Left ventricle myocardium inferior (tissue), 1 donor: ENCODE results near the gene AP2S1. TPM values are rescaled to one million over a fixed set of nuclear protein-coding genes. Genes with fewer than 3 reads are reported as not detected.
"Not testable (repeated sequence)": the region's sequence is repeated elsewhere in the genome, so short reads cannot be mapped to it uniquely, and the experiment has no call there.

Experiments used
- DNase-seq: peaks from one replicate; pipeline ENCODE4 v3.0.0-alpha.2; 2020
- H3K27ac ChIP-seq: fragments of 200-600 bp; replicated peaks from 2 replicates; pipeline ENCODE4 v1.8.0; 2021
- H3K27me3 ChIP-seq: fragments of 200-600 bp; 2 replicates; pipeline ENCODE4 v1.8.0; 2021; ENCODE audit warnings: low read depth
- H3K36me3 ChIP-seq: fragments of 200-600 bp; 2 replicates; pipeline ENCODE4 v1.8.0; 2021
- H3K4me1 ChIP-seq: fragments of 200-600 bp; 2 replicates; pipeline ENCODE4 v1.8.0; 2021
- H3K4me3 ChIP-seq: fragments of 200-600 bp; 2 replicates; pipeline ENCODE4 v1.8.0; 2021; ENCODE audit warnings: mild to moderate bottlenecking, moderate library complexity
- H3K9me3 ChIP-seq: fragments of 200-600 bp; replicated peaks from 2 replicates; pipeline ENCODE4 v1.8.0; 2021
- intact Hi-C: fragments of 100-400 bp; cut with micrococcal nuclease; formaldehyde crosslinking; loops from one replicate; pipeline ENCODE4 v1.11.0; 2022
- total RNA-seq: library from RNA; stranded (reverse); fragmentation: NEBNext Ultra II Directional; extraction: Animal tissue kit (Norgen Biotek cat#: 25700); gene quantifications from one replicate; pipeline ENCODE4 v1.2.1, GENCODE V29; 2021
- TF ChIP-seq, protein P1 (sequence below): fragments of 200-600 bp; IDR thresholded peaks from 2 replicates; pipeline ENCODE4 v1.8.0; 2021; ENCODE audit warnings: antibody characterized with exemption, mild to moderate bottlenecking, borderline replicate concordance
- donor health status: DM: no; HTN: yes; CAD: no; lungs with severe emphysema.

Gene AP2S1
- total RNA-seq, 1 donor from 2014 or later, result 87.3 TPM

DNA sequence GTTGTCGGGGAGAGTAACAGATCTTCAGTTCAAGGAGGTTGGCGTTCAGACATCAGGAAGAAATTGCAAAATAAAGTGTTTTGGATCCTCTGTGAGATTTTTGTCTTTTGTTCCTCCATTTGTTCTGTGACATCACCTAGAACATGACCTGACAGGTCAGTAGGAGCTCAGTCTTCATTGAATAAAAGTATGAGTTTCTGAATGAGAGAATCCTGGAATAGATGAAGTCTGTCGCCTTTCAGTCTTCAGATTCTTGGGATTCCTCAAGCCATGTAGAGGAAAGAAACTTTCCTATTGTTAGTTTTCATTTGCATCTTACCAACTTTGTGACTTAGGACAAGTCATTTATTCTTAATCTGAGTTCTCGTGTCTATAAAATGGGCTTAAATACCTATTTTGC, 24.6 kb upstream of the AP2S1 start:
- intact Hi-C loops, result no loop called here

DNA sequence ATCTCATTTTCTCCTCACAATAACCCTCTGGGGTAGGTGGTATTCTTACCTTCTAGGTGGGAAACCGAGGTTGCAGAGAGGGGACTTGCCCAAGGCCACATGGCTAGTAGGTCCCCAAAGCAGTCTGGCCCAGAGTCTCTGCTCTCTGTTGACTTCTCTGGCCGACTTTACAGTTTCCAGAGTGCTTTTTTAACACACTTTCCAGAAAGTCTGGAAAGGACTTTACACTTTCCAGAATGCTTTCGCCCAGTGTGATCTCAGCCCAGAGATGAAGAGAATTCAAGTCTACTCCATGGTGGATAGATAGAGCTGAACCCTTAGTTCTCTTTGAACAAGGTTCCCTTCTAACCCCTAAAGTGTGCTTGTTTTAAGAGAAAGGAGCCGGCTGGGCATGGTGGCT, 22.3 kb upstream of the AP2S1 start:
- intact Hi-C loops, result no loop called here
- H3K27ac ChIP-seq, result no peak overlapping the region

More for the DNA sequence above, 24.6 kb upstream of the AP2S1 start:
- H3K9me3 ChIP-seq, result no peaks in the 10 kb centered on the region
- TF ChIP-seq, protein P1, sequence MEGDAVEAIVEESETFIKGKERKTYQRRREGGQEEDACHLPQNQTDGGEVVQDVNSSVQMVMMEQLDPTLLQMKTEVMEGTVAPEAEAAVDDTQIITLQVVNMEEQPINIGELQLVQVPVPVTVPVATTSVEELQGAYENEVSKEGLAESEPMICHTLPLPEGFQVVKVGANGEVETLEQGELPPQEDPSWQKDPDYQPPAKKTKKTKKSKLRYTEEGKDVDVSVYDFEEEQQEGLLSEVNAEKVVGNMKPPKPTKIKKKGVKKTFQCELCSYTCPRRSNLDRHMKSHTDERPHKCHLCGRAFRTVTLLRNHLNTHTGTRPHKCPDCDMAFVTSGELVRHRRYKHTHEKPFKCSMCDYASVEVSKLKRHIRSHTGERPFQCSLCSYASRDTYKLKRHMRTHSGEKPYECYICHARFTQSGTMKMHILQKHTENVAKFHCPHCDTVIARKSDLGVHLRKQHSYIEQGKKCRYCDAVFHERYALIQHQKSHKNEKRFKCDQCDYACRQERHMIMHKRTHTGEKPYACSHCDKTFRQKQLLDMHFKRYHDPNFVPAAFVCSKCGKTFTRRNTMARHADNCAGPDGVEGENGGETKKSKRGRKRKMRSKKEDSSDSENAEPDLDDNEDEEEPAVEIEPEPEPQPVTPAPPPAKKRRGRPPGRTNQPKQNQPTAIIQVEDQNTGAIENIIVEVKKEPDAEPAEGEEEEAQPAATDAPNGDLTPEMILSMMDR, result no peak
- H3K27me3 ChIP-seq, result no peaks in the 10 kb centered on the region
- no peak for DNase-seq
- H3K4me3 ChIP-seq, result no peak overlapping the region
- H3K4me1 ChIP-seq, result peaks cover 24% of the 10 kb centered on the region
- H3K27ac ChIP-seq, result no peak overlapping the region
- H3K36me3 ChIP-seq, result peaks cover 5% of the 10 kb centered on the region

GRCh38 chr19:46871173-46871572, 20.5 kb upstream of the AP2S1 start:
- DNase-seq, H3K36me3 ChIP-seq, H3K27ac ChIP-seq, H3K9me3 ChIP-seq, H3K27me3 ChIP-seq, intact Hi-C loops, H3K4me3 ChIP-seq: not testable (repeated sequence)
- peaks cover 36% of the 10 kb centered on the region for H3K4me1 ChIP-seq

More for the DNA sequence above, 22.3 kb upstream of the AP2S1 start:
- Histone ChIP-seq H3K9me3 (no peaks in the 10 kb centered on the region), H3K4me1 (peaks cover 18% of the 10 kb centered on the region), H3K36me3 (peaks cover 5% of the 10 kb centered on the region), H3K27me3 (no peaks in the 10 kb centered on the region), H3K4me3 (no peak overlapping the region)
- no peak for DNase-seq
- TF ChIP-seq, protein P1, result no peak

GRCh38 chr19:46868025-46868802, 17.6 kb upstream of the AP2S1 start:
- Histone ChIP-seq H3K27me3 (no peaks in the 10 kb centered on the region), H3K36me3 (no peaks in the 10 kb centered on the region), H3K27ac (peak overlapping the region; percentile 98), H3K4me1 (peaks cover 59% of the 10 kb centered on the region), H3K9me3 (no peaks in the 10 kb centered on the region), H3K4me3 (no peak overlapping the region)
- intact Hi-C loops, result loop anchor here (10.0 kb wide), 1 partner anchor 57 kb away; no protein-coding TSS in a partner anchor
- TF ChIP-seq, protein P1, result no peak
- DNase-seq, result no peak

GRCh38 chr19:46867170-46867569, 16.5 kb upstream of the AP2S1 start:
- TF ChIP-seq, protein P1, result no peak
- intact Hi-C loops, result loop anchor here (10.0 kb wide), 1 partner anchor 58 kb away; no protein-coding TSS in a partner anchor
- no peak overlapping the region for H3K4me3 ChIP-seq
- H3K36me3 ChIP-seq, result no peaks in the 10 kb centered on the region
- no peaks in the 10 kb centered on the region for H3K9me3 ChIP-seq
- no peaks in the 10 kb centered on the region for H3K27me3 ChIP-seq
- H3K4me1 ChIP-seq, result peaks cover 70% of the 10 kb centered on the region
- no peak for DNase-seq
- H3K27ac ChIP-seq, result peak overlapping the region; percentile 98

DNA sequence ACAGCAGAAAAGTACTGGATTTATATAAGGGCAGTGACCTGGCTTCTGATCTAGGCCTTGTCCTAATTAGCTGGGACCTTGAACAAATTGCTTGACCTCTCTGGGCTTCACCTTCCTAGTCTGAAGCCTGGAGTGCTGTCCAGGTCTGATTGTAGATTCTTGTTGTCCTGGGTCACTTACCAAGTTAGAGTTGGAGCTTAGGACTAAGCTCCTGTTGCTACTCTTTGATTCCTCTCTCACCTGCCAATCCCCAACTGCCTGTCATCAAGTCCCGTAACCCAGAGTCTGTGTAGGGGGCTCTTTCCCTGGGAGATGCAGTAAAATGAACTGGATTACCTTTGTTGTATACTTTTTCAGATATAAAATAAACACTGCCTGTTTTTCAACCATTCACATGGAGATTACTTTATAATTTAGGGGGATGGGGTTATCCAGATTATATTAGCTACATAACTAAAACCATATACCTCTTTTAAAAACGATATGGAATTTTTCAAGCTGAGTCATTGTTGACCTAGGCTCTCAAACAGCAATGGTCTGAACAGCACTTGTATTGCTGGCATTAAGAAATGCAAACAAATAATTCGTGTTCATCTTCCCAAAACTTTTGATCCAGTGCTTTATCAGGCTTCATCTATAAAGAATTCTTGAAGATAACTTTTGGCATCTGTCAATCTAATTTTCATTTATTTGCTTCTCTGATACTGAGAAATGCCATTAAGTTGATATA, 15.9 kb upstream of the AP2S1 start:
- intact Hi-C loops, result loop anchor here (10.0 kb wide), 1 partner anchor 58 kb away; no protein-coding TSS in a partner anchor
- no peak for DNase-seq
- TF ChIP-seq, protein P1, result no peak
- H3K4me1 ChIP-seq, result peaks cover 76% of the 10 kb centered on the region
- H3K4me3 ChIP-seq, result no peak overlapping the region
- no peaks in the 10 kb centered on the region for H3K27me3 ChIP-seq
- H3K27ac ChIP-seq, result peak overlapping the region; percentile 98
- H3K36me3 ChIP-seq, result no peaks in the 10 kb centered on the region
- H3K9me3 ChIP-seq, result no peaks in the 10 kb centered on the region
